Activated CD8-positive, alpha-beta T cell treated with anti-CD3 and anti-CD28 coated beads for 36 hours (primary cell): ENCODE data around the gene XPNPEP2. TPM values are rescaled to one million over a fixed set of nuclear protein-coding genes. Genes with fewer than 3 reads are reported as not detected.

ENCODE experiments used
- ATAC-seq: fragments of 200-7000 bp; cut with Tn5 transposase; one replicate; pipeline ENCODE4 v1.10.0; 2021; ENCODE audit warnings: mild to moderate bottlenecking, moderate library complexity
- CTCF ChIA-PET: fragments of 350-600 bp; sonication (Branson Sonifier 250); formaldehyde crosslinking; loops from one replicate; lab custom pipeline; 2021; ENCODE audit warnings: antibody characterized with exemption; lab: Charles Lee
- POLR2A ChIA-PET: fragments of 350-600 bp; sonication (Branson Sonifier 250); formaldehyde crosslinking; loops from one replicate; lab custom pipeline; 2021; ENCODE audit warnings: antibody characterized with exemption; lab: Charles Lee
- DNase-seq: peaks from one replicate; pipeline ENCODE4 v3.0.0-alpha.2; 2020
- H3K27ac Mint-ChIP-seq: one replicate; pipeline ENCODE4 v1.8.0; 2021; ENCODE audit warnings: mild to moderate bottlenecking, mixed read lengths
- H3K27me3 Mint-ChIP-seq: one replicate; pipeline ENCODE4 v1.8.0; 2021; ENCODE audit warnings: mixed read lengths
- H3K36me3 Mint-ChIP-seq: one replicate; pipeline ENCODE4 v1.8.0; 2021; ENCODE audit warnings: low read depth, mixed read lengths
- H3K4me1 Mint-ChIP-seq: one replicate; pipeline ENCODE4 v1.8.0; 2021; ENCODE audit warnings: low read depth, mixed read lengths
- H3K4me3 Mint-ChIP-seq: one replicate; pipeline ENCODE4 v1.8.0; 2021; ENCODE audit warnings: mild to moderate bottlenecking, moderate library complexity, mixed read lengths
- H3K9me3 Mint-ChIP-seq: one replicate; pipeline ENCODE4 v1.8.0; 2021; ENCODE audit warnings: mixed read lengths
- intact Hi-C: fragments of 100-400 bp; cut with micrococcal nuclease; formaldehyde crosslinking; loops from one replicate; pipeline ENCODE4 v1.10.0; 2022
- total RNA-seq, 2 experiments: library from RNA; stranded (reverse); gene quantifications; one replicate each; pipeline ENCODE4 v1.2.3, GENCODE V29; 2021
- TF ChIP-seq, protein P1 (sequence below): fragments of 200-600 bp; IDR thresholded peaks from one replicate; pipeline ENCODE4 v1.8.0; 2022; ENCODE audit warnings: antibody characterized with exemption, mild to moderate bottlenecking

The XPNPEP2 gene
- total RNA-seq, 2 experiments from 2014 or later, result 0.16 to 0.38 TPM

DNA sequence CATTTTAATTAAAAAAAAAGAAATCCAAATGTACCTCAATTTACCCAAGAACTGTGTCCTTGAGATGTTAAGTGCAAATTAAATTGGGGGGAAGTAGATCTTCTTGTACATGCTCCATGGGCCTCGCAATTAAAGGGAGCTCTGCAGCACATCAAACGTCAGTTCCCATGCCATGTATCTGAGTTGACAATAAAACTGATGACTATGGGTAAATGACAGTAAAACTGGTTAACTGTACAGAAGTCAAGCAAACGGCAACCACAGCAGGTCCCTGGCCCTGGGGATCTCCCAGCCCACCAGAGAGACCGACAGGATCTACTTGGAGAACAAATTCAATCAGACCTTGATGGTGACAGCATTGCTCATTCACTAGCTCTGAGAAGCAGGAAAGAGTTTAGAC lies 32.8 kb upstream of the XPNPEP2 start:
- H3K4me3 Mint-ChIP-seq, result no peak overlapping the region
- CTCF ChIA-PET, result no interaction called here
- DNase-seq, result no peak
- no peak for ATAC-seq
- intact Hi-C loops, result no loop called here
- no peaks in the 10 kb centered on the region for H3K36me3 Mint-ChIP-seq
- H3K9me3 Mint-ChIP-seq, result no peaks in the 10 kb centered on the region
- H3K4me1 Mint-ChIP-seq, result no peaks in the 10 kb centered on the region
- H3K27me3 Mint-ChIP-seq, result no peaks in the 10 kb centered on the region
- H3K27ac Mint-ChIP-seq, result no peak overlapping the region
- POLR2A ChIA-PET, result no interaction called here
- TF ChIP-seq, protein P1, sequence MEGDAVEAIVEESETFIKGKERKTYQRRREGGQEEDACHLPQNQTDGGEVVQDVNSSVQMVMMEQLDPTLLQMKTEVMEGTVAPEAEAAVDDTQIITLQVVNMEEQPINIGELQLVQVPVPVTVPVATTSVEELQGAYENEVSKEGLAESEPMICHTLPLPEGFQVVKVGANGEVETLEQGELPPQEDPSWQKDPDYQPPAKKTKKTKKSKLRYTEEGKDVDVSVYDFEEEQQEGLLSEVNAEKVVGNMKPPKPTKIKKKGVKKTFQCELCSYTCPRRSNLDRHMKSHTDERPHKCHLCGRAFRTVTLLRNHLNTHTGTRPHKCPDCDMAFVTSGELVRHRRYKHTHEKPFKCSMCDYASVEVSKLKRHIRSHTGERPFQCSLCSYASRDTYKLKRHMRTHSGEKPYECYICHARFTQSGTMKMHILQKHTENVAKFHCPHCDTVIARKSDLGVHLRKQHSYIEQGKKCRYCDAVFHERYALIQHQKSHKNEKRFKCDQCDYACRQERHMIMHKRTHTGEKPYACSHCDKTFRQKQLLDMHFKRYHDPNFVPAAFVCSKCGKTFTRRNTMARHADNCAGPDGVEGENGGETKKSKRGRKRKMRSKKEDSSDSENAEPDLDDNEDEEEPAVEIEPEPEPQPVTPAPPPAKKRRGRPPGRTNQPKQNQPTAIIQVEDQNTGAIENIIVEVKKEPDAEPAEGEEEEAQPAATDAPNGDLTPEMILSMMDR, result no peak

DNA sequence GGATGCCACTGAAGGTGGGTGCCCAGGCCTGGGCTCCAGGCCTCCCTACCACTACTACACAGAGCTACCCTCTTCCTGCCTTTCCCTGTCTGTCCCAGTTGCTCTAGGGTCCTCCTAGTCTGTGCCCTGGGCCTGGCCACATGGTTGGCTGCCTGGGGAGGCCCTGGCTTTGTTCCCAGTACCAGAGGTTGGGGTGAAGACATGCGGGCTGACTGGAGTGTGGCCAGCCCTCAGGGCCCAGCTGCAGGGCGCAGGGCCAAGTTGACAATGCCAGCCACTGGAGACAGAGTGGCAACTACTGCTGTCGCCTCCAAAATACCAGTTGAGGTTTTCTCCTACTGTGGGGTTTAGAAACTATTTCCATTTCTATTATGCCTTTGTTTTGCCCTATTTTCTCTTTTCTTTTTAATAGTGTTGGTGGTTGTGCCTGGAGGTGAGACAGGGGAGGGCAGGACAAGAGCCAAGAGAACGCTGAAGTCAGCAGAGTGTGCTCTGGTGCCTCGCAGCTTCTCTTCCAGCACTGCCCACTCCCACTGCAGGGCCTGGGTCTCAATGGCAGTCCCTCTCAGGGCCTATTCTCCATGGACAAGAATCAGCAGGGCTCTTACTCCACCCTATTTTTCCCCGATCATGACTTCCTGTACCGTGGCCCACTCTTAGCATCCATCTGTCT lies 32.2 kb upstream of the XPNPEP2 start:
- Mint-ChIP-seq H3K4me3 (no peak overlapping the region), H3K27ac (no peak overlapping the region), H3K36me3 (no peaks in the 10 kb centered on the region), H3K4me1 (no peaks in the 10 kb centered on the region), H3K9me3 (no peaks in the 10 kb centered on the region), H3K27me3 (no peaks in the 10 kb centered on the region)
- TF ChIP-seq, protein P1, result no peak
- DNase-seq, result no peak
- POLR2A ChIA-PET, result no interaction called here
- ATAC-seq, result no peak
- intact Hi-C loops, result no loop called here
- CTCF ChIA-PET, result no interaction called here

DNA sequence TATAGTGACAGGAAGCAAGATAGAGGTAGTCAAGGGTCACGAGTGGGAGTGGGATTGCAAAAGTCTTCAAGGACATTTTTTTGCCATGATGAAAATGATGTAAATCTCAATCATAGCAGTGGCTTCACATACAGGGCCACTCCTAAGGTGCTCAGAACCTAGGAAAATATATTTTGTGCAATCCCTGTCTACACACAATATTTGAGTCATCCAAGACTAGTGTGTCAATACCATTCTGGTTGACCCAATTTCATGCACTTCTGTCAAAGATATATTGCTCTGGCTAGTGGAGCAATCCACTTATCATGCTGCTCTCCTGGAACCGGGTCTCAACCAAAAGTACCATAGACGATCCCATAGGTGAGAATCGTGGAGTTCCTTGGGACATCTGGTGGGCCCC lies 24.2 kb upstream of the XPNPEP2 start:
- ATAC-seq (no peak), DNase-seq (no peak)
- no peaks in the 10 kb centered on the region for H3K9me3 Mint-ChIP-seq
- H3K4me1 Mint-ChIP-seq, result no peaks in the 10 kb centered on the region
- TF ChIP-seq, protein P1, result no peak
- POLR2A ChIA-PET, result no interaction called here
- H3K36me3 Mint-ChIP-seq, result no peaks in the 10 kb centered on the region
- intact Hi-C loops, result no loop called here
- H3K27ac Mint-ChIP-seq, result no peak overlapping the region
- no peaks in the 10 kb centered on the region for H3K27me3 Mint-ChIP-seq
- CTCF ChIA-PET, result interaction anchor here (0.9 to 1.9 kb wide), 4 partner anchors 12 to 109 kb away, joined by 3 to 8 read pairs (median 4); no protein-coding TSS in a partner anchor
- no peak overlapping the region for H3K4me3 Mint-ChIP-seq

DNA sequence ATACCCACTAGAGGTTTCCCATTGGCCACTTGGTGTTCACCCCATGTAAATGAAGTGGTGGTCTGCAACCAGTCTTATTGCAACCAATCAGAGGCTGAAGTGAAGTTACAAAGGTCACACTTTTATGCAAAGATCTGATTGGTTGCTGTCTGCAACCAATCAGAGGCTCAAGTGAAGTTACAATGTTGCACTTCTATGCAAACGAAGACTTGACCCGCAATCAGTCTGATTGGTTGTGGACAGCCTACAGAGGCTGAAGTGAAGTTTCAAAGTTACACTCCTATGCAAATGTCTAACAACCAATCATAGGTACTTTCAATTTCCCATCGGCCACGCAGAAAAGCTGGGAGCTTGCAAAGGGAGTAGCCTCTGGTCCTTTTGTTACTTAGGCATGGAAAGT lies 22.3 kb upstream of the XPNPEP2 start:
- no peaks in the 10 kb centered on the region for H3K9me3 Mint-ChIP-seq
- no peaks in the 10 kb centered on the region for H3K36me3 Mint-ChIP-seq
- intact Hi-C loops, result no loop called here
- ATAC-seq, result no peak
- TF ChIP-seq, protein P1, result no peak
- DNase-seq, result no peak
- no peaks in the 10 kb centered on the region for H3K27me3 Mint-ChIP-seq
- no peaks in the 10 kb centered on the region for H3K4me1 Mint-ChIP-seq
- no peak overlapping the region for H3K27ac Mint-ChIP-seq
- no peak overlapping the region for H3K4me3 Mint-ChIP-seq
- ChIA-PET POLR2A (no interaction called here), CTCF (no interaction called here)

DNA sequence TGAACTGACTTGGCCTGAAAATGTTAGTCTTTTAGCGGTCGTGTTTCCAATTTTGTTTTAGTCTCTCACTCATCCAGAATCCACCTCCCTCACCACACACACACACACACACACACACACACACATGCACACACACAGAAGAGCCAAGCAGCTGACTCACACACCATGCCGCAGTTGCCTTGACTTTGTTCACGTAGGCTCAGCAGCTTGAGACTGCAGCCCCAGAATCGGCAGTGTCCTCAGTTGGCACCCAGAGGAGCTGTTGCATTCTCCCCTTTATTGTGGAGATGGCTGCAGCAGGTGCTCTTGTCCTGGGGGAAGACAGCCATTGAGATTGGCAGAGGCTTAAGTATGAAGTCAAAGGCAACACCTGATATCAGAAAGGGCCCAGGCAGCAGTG lies 20.9 kb upstream of the XPNPEP2 start:
- Mint-ChIP-seq H3K27ac (no peak overlapping the region), H3K27me3 (no peaks in the 10 kb centered on the region), H3K9me3 (no peaks in the 10 kb centered on the region), H3K4me1 (peaks cover 10% of the 10 kb centered on the region), H3K36me3 (no peaks in the 10 kb centered on the region), H3K4me3 (no peak overlapping the region)
- ChIA-PET POLR2A (no interaction called here), CTCF (interaction anchor here (1.5 kb wide), 1 partner anchor 8 kb away, joined by 7 read pairs; no protein-coding TSS in a partner anchor)
- intact Hi-C loops, result no loop called here
- DNase-seq, result no peak
- TF ChIP-seq, protein P1, result no peak
- ATAC-seq, result no peak
